ENCODE results near the gene MASP1. TPM values are rescaled to one million over a fixed set of nuclear protein-coding genes. Genes with fewer than 3 reads are reported as not detected.

MASP1 gene
- total RNA-seq, 1 donor from 2014 or later = 5.7 TPM

DNA sequence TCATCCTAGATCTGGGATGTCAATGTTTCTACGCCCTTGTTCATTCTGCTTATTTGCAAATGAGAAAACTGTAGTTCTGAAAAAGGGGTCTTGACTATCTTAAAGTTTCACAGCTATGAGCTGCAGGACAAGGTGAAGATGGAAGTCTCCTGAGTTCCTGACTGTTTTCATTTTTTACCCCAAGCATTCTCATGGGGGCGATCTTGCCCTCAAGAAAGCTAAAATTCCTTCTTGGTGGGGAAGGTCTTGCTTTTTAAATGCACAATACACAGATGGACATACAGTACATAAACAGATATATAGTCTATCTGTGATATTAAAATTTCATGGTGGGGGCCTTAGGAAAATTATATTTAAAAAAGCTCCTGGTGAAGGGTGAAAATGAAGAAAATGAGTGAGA lies 32.4 kb downstream of the MASP1 start:
- Histone ChIP-seq H3K27ac (ENCODE audit: low read depth, low read length) (no peak overlapping the region), H3K36me3 (ENCODE audit: control insufficient read depth in 3 of 3, insufficient read depth in 3 of 3, low read length in 3 of 3) (peaks cover 0 to 34% (median 0%) of the 10 kb centered on the region in 3 donors), H3K9me3 (ENCODE audit: control insufficient read depth in 3 of 3, low read length in 3 of 3) (no peaks in the 10 kb centered on the region), H3K9ac (ENCODE audit: low read depth in 1 of 3, low read length in 3 of 3) (no peak overlapping the region), H3K4me3 (ENCODE audit: low read length in 3 of 3) (no peak overlapping the region), H3K27me3 (ENCODE audit: control insufficient read depth in 3 of 3, insufficient read depth in 3 of 3, low read length in 3 of 3) (no peaks in the 10 kb centered on the region), H3K4me1 (ENCODE audit: control insufficient read depth in 3 of 3, insufficient read depth in 3 of 3, low read length in 3 of 3) (peaks cover 4 to 14% (median 13%) of the 10 kb centered on the region in 3 donors)

DNA sequence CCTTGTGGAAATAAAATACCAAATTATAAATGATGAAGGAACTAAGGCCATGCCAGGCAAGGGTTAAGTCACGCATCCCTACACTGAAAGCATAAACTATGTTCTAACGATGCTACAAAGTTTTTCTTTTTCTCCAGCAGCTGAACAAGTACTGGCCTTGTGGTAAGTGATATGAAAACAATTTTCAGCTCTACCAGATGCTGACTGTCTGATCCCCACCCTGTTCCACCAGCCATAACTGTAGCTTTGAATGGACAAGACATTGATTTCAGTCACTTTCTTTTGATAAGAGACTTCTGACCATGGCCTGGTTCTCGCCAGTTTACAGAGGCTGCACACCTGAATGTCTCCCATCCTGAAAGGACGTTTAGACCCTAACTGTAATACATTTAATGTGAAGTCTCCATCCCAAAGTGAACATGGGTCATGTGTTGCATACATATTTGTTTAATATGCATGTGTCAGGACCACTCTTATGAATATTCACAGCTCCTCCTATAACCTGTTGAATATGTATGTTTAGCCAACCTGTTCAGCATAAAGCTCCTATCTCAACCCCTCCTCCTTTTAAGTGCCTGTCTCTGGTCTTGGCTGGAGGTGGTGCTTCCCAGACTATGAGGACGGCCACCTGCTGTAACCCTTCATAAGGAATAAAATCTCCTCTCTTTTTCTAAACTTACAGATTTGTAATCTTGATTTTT lies 33.4 kb downstream of the MASP1 start:
- H3K4me1 ChIP-seq (ENCODE audit: control insufficient read depth in 3 of 3, insufficient read depth in 3 of 3, low read length in 3 of 3) = peaks cover 2 to 3% (median 3%) of the 10 kb centered on the region in 3 donors
- peaks cover 0 to 34% (median 0%) of the 10 kb centered on the region in 3 donors for H3K36me3 ChIP-seq (ENCODE audit: control insufficient read depth in 3 of 3, insufficient read depth in 3 of 3, low read length in 3 of 3)
- H3K27me3 ChIP-seq (ENCODE audit: control insufficient read depth in 3 of 3, insufficient read depth in 3 of 3, low read length in 3 of 3) = no peaks in the 10 kb centered on the region
- H3K9ac ChIP-seq (ENCODE audit: low read depth in 1 of 3, low read length in 3 of 3) = no peak overlapping the region
- no peak overlapping the region for H3K4me3 ChIP-seq (ENCODE audit: low read length in 3 of 3)
- no peak overlapping the region for H3K27ac ChIP-seq (ENCODE audit: low read depth, low read length)
- H3K9me3 ChIP-seq (ENCODE audit: control insufficient read depth in 3 of 3, low read length in 3 of 3) = no peaks in the 10 kb centered on the region

DNA sequence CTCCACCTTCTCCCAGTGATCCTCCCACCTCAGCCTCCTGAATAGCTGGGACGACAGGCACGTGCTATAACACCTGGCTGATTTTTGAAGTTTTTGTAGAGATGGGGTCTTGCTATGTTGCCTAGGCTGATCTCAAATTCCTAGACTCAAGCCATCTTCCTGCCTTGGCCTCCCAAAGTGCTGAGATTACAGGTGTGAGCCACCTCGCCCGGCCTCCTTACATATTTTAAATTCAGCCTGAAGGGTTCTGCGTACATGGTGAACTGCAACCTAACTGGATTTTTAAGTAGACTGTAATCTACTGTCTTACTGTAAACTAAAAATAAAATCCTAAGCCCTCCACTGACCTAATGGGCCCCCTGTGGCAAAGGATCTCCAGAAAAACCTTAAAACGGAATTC lies 34.1 kb downstream of the MASP1 start:
- H3K36me3 ChIP-seq (ENCODE audit: control insufficient read depth in 3 of 3, insufficient read depth in 3 of 3, low read length in 3 of 3) = peaks cover 0 to 37% (median 0%) of the 10 kb centered on the region in 3 donors
- H3K4me1 ChIP-seq (ENCODE audit: control insufficient read depth in 3 of 3, insufficient read depth in 3 of 3, low read length in 3 of 3) = no peaks in the 10 kb centered on the region
- H3K27me3 ChIP-seq (ENCODE audit: control insufficient read depth in 3 of 3, insufficient read depth in 3 of 3, low read length in 3 of 3) = no peaks in the 10 kb centered on the region
- no peak overlapping the region for H3K27ac ChIP-seq (ENCODE audit: low read depth, low read length)
- no peak overlapping the region for H3K9ac ChIP-seq (ENCODE audit: low read depth in 1 of 3, low read length in 3 of 3)
- no peak overlapping the region for H3K4me3 ChIP-seq (ENCODE audit: low read length in 3 of 3)
- no peaks in the 10 kb centered on the region for H3K9me3 ChIP-seq (ENCODE audit: control insufficient read depth in 3 of 3, low read length in 3 of 3)

DNA sequence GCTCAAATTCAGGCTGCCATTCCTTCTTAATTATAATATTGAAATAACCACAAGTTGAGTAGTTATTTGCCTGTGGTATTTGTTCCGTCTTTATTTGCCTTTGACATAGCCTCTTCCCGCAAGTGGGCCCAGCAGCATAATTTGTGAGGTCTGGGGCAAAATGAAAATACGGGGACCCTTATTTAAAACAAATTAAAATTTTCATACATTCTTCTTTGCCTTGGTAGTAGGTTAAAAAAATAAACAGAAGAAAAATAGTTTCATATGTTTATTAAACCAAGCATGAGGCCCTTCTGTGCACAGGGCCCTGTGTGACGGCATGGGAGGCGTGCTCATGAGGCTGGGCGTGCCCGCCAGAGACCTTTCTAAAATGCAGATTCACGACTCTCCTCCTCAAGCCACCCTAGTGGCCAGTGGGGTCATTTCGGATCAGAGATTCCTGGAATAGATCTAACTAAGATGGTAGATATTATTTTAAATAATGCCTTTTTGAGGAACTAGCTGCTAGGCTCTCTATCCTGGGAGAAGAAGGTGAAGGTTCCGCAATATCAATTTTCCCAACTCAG lies 35.4 kb downstream of the MASP1 start:
- H3K27me3 ChIP-seq (ENCODE audit: control insufficient read depth in 3 of 3, insufficient read depth in 3 of 3, low read length in 3 of 3) = no peaks in the 10 kb centered on the region
- H3K9ac ChIP-seq (ENCODE audit: low read depth in 1 of 3, low read length in 3 of 3) = no peak overlapping the region
- no peaks in the 10 kb centered on the region for H3K9me3 ChIP-seq (ENCODE audit: control insufficient read depth in 3 of 3, low read length in 3 of 3)
- no peak overlapping the region for H3K4me3 ChIP-seq (ENCODE audit: low read length in 3 of 3)
- no peaks in the 10 kb centered on the region for H3K4me1 ChIP-seq (ENCODE audit: control insufficient read depth in 3 of 3, insufficient read depth in 3 of 3, low read length in 3 of 3)
- no peak overlapping the region for H3K27ac ChIP-seq (ENCODE audit: low read depth, low read length)
- H3K36me3 ChIP-seq (ENCODE audit: control insufficient read depth in 3 of 3, insufficient read depth in 3 of 3, low read length in 3 of 3) = peaks cover 0 to 29% (median 0%) of the 10 kb centered on the region in 3 donors

DNA sequence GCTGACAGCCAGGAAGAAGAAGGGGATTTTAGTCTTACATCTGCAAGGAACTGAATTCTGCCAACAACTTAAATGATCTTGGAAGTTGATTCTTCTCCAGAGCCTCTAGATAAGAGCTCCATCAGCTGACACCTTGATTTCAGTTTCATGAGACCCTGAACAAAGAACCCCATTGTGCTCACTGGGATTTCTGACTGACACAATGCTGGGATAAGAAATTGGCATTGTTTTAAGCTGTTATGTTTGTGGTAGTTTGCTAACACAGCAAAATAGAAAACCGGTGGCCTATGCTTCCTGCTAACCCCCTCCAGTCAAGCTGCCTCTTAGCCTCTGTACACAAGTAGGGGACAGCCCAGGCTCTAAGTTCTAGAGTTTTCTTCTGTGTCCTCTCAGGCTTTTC lies 36.2 kb downstream of the MASP1 start:
- H3K9me3 ChIP-seq (ENCODE audit: control insufficient read depth in 3 of 3, low read length in 3 of 3) = no peaks in the 10 kb centered on the region
- H3K9ac ChIP-seq (ENCODE audit: low read depth in 1 of 3, low read length in 3 of 3) = no peak overlapping the region
- no peaks in the 10 kb centered on the region for H3K27me3 ChIP-seq (ENCODE audit: control insufficient read depth in 3 of 3, insufficient read depth in 3 of 3, low read length in 3 of 3)
- H3K36me3 ChIP-seq (ENCODE audit: control insufficient read depth in 3 of 3, insufficient read depth in 3 of 3, low read length in 3 of 3) = peaks cover 0 to 25% (median 0%) of the 10 kb centered on the region in 3 donors
- H3K27ac ChIP-seq (ENCODE audit: low read depth, low read length) = no peak overlapping the region
- peaks cover 0 to 1% (median 0%) of the 10 kb centered on the region in 3 donors for H3K4me1 ChIP-seq (ENCODE audit: control insufficient read depth in 3 of 3, insufficient read depth in 3 of 3, low read length in 3 of 3)
- no peak overlapping the region for H3K4me3 ChIP-seq (ENCODE audit: low read length in 3 of 3)

DNA sequence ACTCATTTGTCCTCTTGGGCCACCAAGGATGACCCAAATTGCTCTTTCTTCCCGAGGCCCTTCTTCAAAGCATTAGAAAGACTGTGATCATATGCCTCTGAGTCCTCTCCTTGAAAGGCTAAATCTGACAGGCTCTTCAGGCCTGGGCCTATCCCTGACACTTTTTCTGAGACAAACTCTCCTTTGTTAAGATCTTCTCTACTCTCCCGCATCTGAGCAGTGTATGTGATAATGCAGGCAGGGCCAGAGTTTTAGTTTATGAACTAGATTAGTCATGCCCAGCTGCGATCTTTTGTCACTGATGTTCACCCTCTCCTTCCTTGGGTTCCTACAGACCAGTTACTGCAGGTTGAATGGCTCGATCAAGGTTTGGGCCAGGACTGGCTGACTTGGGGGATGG lies 39.2 kb downstream of the MASP1 start:
- Histone ChIP-seq H3K36me3 (ENCODE audit: control insufficient read depth in 3 of 3, insufficient read depth in 3 of 3, low read length in 3 of 3) (peaks cover 0 to 11% (median 0%) of the 10 kb centered on the region in 3 donors), H3K27ac (ENCODE audit: low read depth, low read length) (no peak overlapping the region), H3K9ac (ENCODE audit: low read depth in 1 of 3, low read length in 3 of 3) (no peak overlapping the region), H3K9me3 (ENCODE audit: control insufficient read depth in 3 of 3, low read length in 3 of 3) (no peaks in the 10 kb centered on the region), H3K4me3 (ENCODE audit: low read length in 3 of 3) (no peak overlapping the region), H3K27me3 (ENCODE audit: control insufficient read depth in 3 of 3, insufficient read depth in 3 of 3, low read length in 3 of 3) (no peaks in the 10 kb centered on the region), H3K4me1 (ENCODE audit: control insufficient read depth in 3 of 3, insufficient read depth in 3 of 3, low read length in 3 of 3) (peaks cover 0 to 9% (median 0%) of the 10 kb centered on the region in 3 donors)

DNA sequence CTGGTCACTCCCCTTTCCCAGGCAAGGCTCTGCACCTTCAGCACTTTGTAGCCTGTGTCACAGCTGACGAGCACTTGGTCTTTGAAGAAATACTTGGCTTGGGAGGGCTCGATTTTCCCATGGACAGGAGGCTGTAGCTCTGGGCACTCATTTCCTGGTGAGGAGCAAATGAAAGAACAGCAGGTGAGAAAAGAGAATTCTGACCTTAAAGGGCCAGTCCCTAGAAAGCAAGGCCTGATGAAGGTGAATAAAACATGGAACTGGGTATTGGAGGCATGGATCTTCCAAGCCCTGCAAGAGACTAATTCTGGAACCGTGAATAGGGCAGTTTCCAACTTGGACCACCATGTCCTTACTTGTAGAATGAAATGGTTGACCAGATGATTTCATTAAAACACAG lies 39.9 kb downstream of the MASP1 start:
- Histone ChIP-seq H3K4me3 (ENCODE audit: low read length in 3 of 3) (no peak overlapping the region), H3K27me3 (ENCODE audit: control insufficient read depth in 3 of 3, insufficient read depth in 3 of 3, low read length in 3 of 3) (no peaks in the 10 kb centered on the region), H3K36me3 (ENCODE audit: control insufficient read depth in 3 of 3, insufficient read depth in 3 of 3, low read length in 3 of 3) (peaks cover 0 to 10% (median 0%) of the 10 kb centered on the region in 3 donors), H3K9ac (ENCODE audit: low read depth in 1 of 3, low read length in 3 of 3) (no peak overlapping the region), H3K9me3 (ENCODE audit: control insufficient read depth in 3 of 3, low read length in 3 of 3) (no peaks in the 10 kb centered on the region), H3K27ac (ENCODE audit: low read depth, low read length) (no peak overlapping the region), H3K4me1 (ENCODE audit: control insufficient read depth in 3 of 3, insufficient read depth in 3 of 3, low read length in 3 of 3) (peaks cover 0 to 9% (median 0%) of the 10 kb centered on the region in 3 donors)

DNA sequence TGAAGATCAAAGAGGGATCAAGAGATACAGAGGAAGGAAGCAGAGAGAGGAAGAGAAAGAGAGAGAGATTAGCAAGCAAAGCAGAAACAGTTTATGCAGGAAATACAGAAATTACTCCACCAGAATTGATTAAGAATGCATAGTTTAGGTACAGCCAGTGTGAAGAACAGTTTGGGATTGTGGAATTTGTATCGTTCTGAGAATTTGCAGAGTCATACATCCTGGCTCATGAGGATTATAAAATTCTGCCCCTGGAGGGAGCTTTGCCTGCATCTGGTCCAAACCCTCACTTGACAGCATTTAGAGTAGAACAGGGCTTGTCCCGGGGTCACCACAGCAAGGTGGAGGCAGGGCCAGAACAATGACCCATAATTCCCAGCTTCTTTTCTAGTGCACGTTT lies 44.1 kb downstream of the MASP1 start:
- no peaks in the 10 kb centered on the region for H3K9me3 ChIP-seq (ENCODE audit: control insufficient read depth in 3 of 3, low read length in 3 of 3)
- H3K4me3 ChIP-seq (ENCODE audit: low read length in 3 of 3) = no peak overlapping the region
- no peaks in the 10 kb centered on the region for H3K27me3 ChIP-seq (ENCODE audit: control insufficient read depth in 3 of 3, insufficient read depth in 3 of 3, low read length in 3 of 3)
- H3K27ac ChIP-seq (ENCODE audit: low read depth, low read length) = no peak overlapping the region
- no peak overlapping the region for H3K9ac ChIP-seq (ENCODE audit: low read depth in 1 of 3, low read length in 3 of 3)
- no peaks in the 10 kb centered on the region for H3K36me3 ChIP-seq (ENCODE audit: control insufficient read depth in 3 of 3, insufficient read depth in 3 of 3, low read length in 3 of 3)
- peaks cover 0 to 9% (median 4%) of the 10 kb centered on the region in 3 donors for H3K4me1 ChIP-seq (ENCODE audit: control insufficient read depth in 3 of 3, insufficient read depth in 3 of 3, low read length in 3 of 3)

DNA sequence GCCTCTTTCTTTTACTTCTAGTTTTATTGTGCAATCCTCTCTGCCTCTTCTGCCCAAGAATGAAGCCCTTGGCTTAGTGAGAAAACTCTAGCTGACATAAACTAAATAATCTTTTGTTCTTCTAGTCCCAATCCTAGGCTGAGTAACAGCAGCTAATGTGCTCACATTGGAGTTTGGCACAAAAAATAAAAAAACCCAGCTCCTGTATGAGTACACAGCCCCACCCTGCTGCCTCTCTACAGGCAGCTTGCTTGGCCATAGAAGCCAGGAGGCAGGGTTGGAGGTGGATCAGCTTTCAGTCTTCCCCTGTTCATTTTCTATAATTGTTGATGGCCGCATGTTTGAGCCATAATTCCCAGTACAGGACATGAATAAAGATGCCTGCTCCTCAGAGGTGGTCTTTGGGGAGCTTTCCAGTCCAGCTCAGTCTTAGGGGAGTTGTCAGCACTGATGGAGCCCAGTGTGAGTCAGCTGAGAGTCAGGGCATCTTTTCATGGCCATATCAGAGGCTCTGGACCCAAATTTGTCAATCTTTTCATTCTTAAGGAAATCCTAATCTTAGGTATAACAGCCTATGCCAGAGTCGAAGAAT lies 47.5 kb downstream of the MASP1 start:
- Histone ChIP-seq H3K27ac (ENCODE audit: low read depth, low read length) (no peak overlapping the region), H3K4me1 (ENCODE audit: control insufficient read depth in 3 of 3, insufficient read depth in 3 of 3, low read length in 3 of 3) (peaks cover 0 to 4% (median 0%) of the 10 kb centered on the region in 3 donors), H3K4me3 (ENCODE audit: low read length in 3 of 3) (no peak overlapping the region), H3K36me3 (ENCODE audit: control insufficient read depth in 3 of 3, insufficient read depth in 3 of 3, low read length in 3 of 3) (no peaks in the 10 kb centered on the region), H3K27me3 (ENCODE audit: control insufficient read depth in 3 of 3, insufficient read depth in 3 of 3, low read length in 3 of 3) (no peaks in the 10 kb centered on the region), H3K9me3 (ENCODE audit: control insufficient read depth in 3 of 3, low read length in 3 of 3) (no peaks in the 10 kb centered on the region), H3K9ac (ENCODE audit: low read depth in 1 of 3, low read length in 3 of 3) (no peak overlapping the region)

DNA sequence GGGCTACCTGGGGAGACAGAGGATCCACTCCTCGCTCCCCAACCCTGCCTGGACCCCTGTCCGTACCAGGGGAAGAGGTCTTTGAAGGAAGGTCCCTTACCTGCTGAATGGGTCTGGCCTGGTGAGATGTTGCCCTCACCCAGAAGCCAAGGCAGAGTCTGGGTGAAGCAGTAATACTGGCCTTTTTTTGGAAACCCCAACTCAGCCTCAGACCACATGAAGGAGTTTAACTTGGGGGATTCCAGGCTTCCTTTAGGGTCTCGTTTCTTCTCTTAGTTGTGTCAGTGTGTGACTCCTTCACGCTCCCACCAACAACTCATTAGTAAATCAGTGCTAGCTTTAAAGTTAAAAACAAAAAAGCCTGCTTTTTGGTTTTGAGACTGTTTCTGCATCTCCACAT lies 48.6 kb downstream of the MASP1 start:
- H3K27me3 ChIP-seq (ENCODE audit: control insufficient read depth in 3 of 3, insufficient read depth in 3 of 3, low read length in 3 of 3) = no peaks in the 10 kb centered on the region
- no peak overlapping the region for H3K4me3 ChIP-seq (ENCODE audit: low read length in 3 of 3)
- peaks cover 0 to 4% (median 0%) of the 10 kb centered on the region in 3 donors for H3K4me1 ChIP-seq (ENCODE audit: control insufficient read depth in 3 of 3, insufficient read depth in 3 of 3, low read length in 3 of 3)
- H3K36me3 ChIP-seq (ENCODE audit: control insufficient read depth in 3 of 3, insufficient read depth in 3 of 3, low read length in 3 of 3) = no peaks in the 10 kb centered on the region
- no peak overlapping the region for H3K27ac ChIP-seq (ENCODE audit: low read depth, low read length)
- no peaks in the 10 kb centered on the region for H3K9me3 ChIP-seq (ENCODE audit: control insufficient read depth in 3 of 3, low read length in 3 of 3)
- no peak overlapping the region for H3K9ac ChIP-seq (ENCODE audit: low read depth in 1 of 3, low read length in 3 of 3)

All from skeletal muscle tissue (tissue), 4 donors.